ENCODE data around the gene SREK1.

The SREK1 gene

GRCh38 chr5:66224274-66224673 is 80.2 kb downstream of the SREK1 start:
- peak; percentile 58 for DNase-seq

- no peak for DNase-seq
Observed at GRCh38 chr5:66224773-66225553, 80.9 kb downstream of the SREK1 start.

GRCh38 chr5:66230551-66230950 is 86.5 kb downstream of the SREK1 start:
- peak; percentile 86 for DNase-seq

DNA sequence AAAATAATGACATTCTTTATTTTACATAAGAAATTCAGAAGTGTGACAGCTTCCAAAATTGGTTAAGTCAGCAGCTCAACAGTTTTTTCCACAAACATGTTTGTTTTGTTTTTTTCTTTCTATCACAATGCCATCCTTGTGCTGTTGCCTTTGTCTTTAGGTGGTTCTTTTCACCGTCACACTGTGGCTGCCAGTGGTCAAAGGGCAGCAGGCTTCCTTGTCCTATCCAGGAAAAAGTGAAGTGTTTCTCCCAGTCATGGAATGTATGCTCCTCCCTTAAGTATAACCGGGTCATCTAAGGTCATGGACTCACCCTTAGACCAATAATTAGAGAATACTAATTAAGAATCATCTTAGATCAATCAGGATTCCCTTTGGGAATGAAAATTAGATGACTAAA is 87.4 kb downstream of the SREK1 start:
- no peak for DNase-seq

DNA sequence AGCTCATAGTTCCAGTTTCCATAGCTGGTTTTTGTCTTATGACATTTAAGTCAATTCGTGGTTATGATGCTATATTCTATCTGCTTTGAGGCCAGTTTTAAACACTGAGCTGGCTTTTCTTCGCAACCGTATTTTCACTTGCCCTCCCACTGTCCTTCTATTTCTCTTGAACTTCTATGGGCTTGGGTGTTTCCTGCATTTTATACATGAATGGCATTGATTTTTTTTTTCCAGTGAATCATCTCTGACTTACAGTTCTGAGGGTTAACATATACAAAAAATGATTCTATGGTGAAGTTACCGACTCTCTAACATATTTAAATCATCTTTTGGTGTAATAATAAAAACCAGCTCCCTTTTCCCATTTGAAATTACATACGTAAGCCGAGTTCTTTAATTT is 88.2 kb downstream of the SREK1 start:
- DNase-seq: no peak

DNA sequence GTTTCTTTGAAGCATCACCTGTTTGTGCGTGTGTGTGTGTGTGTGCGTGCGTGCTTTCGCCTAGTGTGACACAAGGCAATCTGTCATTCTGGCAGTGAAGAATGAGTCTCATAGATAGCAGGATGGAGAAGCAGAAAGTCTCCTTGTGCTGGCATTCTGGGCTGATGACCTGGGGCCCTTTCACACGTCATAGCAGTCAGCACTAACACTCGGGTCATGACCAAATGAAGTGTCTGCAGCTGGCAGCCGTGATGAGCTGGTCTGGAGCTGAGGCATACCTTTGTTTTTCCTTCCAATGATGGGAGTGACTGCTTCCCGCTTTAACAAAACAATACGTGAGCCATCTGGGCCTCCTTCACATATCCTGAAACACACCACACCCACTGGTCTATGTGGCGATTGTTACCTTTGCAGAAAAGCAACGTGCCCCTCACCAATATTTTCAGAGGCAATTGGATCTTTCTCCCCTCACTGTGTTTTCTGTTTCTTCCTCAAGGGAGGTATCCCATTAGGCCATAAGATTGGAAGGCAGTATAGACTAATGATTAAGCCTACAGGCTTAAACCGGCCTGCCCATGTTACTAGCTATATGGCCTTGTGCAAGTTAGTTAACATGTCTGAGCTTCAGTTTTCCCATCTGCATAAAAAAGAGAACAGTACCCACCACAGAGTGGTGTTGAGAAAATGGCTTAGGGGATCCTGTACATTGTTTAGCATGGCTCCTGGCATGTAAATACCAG is 88.8 kb downstream of the SREK1 start:
- peak; percentile 81 for DNase-seq
